Measurements from ENCODE around the gene EXOC6B.

EXOC6B gene

DNA sequence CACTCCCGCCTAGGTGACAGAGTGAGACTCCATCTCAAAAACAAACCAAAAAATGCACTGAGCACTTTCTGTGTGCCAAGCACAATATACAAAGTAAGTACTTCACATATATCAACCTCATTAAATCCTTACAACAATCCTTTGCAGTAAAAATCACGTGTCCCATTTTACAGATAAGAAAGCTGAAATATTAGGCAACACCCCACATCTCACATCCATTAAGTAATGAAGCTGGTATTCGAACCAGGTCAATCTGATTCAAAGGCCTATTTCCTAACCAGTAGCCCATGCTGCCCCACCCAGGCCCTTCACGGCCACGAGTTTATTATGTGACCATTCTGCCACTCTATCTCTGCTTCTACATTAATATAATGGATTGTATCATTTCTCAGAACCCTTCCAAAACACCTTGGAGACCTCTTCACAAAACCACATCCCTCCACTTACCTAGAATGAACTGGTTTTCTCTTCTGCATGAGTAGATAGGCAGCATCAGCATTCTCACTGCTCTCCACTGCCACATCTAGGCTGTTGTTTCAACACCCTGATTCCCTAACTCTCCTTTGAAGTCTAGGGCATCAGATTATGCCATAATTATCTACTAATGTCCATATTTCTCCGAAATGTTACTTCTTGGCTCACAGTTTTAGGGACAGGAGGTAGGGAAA, 3.1 kb upstream of the EXOC6B start:
- DNase-seq = no peak

DNA sequence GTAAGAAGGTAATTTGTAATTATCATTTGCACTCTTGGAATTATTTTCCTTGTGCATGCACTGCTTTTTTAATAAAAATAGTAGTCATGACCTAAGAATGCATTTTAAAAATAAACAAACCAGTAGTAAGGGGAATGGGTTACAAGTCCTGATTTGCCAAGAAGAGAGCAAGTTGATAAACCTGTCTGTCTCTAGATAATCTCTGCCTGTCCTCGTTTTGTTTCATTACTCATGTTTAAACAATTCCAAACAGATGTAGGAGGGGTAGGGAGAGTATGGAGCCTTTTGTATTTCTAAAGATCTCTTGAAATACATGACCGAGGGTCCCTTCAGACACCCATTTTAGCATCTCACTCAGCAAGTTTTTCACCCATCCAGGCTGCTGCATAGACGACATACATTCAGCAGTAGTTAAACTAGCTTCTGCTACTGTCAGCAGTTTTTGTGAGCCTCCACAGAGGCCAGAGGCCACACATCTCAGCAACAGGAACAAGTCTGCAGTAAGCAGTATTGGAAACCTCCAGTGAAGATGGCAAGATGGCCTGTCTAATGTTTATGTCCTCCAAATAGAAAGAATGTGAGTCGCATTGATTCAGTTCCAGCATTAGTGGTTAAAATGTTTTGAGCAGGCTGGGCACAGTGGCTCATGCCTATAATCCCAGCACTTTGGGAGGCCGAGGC, 2.3 kb upstream of the EXOC6B start:
- no peak for DNase-seq

DNA sequence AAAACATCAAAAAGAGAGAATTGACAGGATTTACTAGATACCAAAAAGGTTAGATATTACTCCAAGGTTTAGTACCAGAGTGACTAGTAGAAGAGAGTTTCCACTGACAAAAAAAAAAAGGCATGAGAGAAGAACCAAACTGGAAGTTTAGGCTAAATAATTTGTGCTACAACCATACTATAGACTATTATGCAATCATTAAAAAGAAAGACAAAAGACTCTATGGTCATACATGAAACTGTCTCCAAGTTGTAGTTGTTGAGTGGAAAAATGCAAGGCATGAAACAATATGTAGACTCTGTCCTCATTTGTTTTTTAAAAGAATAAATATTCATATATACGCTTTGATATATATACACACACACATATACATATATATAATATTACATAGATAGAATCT, 1.7 kb upstream of the EXOC6B start:
- no peak for DNase-seq

DNA sequence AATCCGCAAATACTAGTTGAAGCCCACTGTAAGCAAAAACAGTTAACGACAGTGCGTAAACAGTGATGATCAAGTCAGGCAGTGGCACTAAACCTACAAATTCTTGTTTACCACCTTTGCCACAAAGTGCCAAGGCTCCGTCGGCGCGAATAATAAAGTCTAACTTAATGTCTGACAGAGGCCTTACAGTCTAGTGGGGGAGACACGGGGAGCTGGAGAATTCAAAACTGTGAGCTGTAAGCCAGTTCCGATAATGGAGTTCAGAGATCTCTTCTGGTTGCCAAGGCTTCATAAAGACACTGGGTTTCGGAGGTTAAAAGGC, 284 bp upstream of the EXOC6B start:
- DNase-seq = no peak

DNA sequence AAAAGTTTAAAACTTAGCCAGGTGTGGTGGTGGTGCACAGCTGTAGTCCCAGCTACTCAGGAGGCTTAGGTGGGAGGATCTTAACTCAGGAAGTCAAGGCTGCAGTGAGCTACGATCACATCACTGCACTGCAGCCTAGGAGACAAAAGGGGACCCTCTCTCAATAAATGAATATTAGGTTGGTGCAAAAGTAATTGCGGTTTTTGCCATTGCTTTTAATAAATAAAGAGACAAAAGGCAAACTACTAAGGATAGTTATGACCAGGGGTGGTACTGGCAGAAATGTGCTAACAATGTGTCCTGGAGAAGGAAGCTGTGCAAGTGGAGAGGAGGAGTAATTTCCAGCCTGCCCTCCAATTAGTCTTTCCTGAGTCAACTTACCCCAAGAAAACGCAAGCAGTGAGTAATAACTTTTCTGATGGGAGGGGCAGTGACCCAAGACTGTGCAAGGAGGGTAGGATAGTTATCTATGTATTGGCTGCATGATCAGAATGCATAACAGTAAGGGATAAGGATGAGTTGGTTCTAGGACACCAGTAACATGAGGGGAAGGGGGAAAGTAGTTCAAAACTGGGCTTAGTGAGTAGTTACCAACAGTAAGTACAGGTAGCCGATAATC, 1.5 kb downstream of the EXOC6B start:
- DNase-seq = no peak

DNA sequence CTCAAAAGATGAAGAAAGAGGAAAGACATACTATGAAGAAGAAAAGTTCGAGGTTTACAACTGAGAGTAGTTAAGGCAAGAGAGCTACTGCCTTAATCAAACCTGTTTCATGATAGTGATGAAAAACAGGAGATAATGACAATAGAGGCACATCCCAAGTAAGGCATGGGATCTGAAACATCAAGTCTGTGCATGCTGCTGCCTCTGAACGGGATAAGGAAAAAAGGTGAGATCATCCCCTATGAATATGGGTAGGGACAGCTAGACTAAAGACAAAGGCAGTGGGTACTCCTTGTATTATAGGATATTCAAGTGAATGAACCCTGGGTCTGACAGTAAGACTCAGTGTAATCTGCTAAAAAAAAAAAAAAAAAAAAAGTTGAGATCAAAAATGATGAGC, 3.0 kb downstream of the EXOC6B start:
- no peak for DNase-seq

DNA sequence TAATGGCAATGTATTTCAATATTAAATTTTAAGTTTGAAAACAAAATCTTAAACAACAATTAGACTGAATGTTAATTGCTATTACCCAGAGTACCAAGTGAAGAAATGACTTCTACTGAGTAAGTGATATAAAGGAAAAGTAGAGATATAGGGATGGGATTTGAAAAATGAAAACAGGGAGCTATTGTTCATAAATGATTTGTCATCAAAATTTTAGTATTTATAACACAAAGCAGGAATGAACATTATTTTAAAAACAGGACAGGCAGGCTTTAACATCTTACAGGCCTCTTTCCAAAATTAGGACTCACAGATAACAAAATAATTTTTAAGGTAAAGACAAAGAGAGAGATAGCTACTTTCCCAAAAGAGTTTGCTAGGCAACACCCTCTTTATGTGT, 3.9 kb downstream of the EXOC6B start:
- DNase-seq = no peak

DNA sequence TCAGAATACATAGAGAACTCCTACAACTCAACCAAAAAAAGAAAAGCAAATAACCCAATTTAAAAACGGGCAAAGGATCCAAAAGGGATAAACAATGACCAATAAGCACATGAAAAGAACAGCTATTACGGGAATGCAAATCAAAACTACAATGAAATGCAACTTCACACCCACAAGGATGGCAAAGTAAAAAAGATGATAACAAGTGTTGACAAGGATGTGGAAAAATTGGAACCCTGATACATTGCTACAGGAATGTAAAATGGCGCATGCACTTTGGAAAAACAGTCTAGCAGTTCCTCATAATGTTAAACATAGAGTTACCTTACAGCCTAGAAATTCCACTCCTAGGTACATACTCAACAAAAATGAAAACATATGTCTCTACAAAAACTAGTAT, 4.7 kb downstream of the EXOC6B start:
- no peak for DNase-seq

DNA sequence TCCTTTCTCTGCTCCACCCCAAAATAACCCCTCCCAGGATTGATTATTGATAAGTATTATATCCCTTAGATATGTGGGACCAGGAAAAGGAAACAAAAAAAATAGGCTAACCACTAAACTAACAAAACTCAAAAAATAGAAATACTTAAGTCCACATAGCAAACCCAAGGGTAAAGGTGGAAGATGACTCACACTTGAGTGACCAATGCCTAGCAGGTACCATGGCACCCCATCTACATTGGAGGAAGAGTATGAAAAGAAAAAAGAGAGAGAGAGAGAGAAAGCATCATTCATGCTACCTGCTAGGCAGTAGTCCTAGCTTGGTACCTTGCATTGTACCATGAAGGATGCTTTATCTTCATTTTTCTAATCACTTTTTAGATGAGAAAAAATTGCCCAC, 6.3 kb downstream of the EXOC6B start:
- DNase-seq = no peak

DNA sequence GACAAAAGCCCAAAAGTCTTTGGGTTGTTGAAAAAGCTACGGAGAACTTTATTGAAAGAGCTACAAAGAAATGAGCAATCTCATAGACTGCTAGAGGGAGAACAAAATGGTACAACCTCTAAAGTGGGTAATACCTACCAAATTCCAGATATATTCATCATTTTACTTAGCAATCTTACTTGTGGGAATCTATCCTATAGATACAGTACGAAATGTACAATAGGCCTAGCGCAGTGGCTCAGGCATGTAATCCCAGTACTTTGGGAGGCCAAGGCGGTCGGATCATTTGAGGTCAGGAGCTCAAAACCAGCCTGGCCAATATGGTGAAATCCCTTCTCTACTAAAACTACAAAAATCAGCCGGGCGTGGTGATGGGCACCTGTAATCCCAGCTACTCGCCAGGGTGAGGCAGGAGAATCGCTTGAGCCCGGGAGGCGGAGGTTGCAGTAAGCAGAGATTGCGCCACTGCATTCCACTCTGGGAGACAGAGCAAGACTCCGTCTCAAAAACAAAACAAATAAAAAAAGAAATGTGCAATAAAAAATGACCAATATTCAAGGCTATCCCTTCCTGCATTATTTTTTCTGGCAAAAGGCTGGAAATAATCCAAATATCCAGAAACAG, 10.1 kb downstream of the EXOC6B start:
- no peak for DNase-seq

DNA sequence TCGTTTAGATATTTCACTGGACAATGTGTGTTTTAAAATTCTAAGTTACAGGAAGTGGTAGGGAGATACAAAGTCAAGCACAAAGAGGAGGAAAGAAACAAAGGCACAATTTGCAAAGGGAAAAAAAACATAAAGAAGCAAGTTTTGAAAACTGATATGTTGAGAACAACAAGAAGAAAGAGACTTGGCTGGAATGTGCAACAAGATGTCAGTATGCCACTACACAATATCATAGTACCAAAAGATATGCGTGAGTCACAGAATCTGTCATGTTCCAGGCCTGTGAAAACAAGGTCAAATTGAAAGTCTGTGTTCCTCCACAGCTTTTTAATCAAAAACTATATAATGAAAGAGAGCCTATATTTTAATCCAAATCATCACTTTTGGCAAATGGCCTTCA, 12.0 kb downstream of the EXOC6B start:
- no peak for DNase-seq

DNA sequence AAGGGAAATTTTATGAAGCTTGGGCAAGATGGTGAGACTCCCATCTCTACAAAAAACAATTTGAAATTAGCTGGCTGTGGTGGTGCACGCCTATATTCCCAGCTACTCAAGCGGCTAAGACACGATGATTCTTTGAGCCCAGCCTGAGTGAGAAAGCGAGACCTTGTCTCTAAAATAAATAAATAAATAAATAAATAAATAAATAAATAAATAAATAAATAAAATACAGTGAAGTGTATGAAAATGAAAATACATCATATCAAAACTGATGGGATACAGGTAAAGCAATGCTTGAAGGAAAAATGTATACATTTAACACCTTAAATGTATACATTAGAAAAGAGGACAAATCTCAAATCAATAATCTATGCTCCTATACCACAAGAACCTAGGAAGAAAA, 15.7 kb downstream of the EXOC6B start:
- DNase-seq = no peak

DNA sequence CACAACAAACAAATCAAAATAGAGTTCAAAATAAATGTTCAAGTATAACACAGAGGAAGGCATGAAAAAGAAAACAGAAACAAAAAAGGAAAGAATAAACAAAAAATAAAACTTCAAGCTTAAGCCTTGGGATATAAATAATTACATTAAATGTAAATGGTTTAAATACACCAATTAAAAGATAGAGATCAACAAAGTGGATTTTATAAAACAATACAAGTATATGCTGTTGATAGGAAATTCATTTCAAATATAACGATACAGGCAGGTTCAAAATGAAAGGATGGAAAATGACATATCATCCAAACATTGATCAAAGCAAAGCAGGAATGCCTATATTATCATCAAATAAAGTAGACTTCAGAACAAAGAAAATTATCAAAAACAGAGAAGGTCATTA, 16.7 kb downstream of the EXOC6B start:
- DNase-seq = no peak

DNA sequence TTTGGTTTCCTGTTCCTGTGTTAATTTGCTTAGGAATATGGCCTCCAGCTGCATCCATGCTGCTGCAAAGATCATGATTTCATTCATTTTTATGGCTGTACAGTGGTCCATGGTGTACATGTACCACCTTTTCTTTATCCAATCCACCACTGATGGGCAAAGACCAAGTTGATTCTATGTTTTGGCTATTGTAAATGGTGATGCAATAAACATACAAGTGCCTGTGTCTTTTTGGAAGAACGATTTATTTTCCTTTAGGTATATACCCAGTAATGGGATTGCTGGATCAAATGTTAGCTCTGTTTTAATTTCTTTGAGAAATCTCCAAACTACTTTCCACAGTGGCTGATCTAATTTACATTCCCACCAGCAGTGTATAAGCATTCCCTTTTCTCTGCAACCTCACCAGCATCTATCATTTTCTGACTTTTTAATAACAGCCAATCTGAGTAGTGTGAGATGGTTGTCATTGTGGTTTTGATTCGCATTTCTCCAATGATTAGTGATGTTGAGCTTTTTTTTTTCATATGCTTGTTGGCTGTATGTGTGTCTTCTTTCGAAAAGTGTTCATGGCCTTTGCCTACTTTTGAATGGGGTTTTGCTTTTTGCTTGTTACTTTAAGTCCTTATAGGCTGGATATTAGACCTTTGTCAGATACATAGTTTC, 19.4 kb downstream of the EXOC6B start:
- DNase-seq = no peak

DNA sequence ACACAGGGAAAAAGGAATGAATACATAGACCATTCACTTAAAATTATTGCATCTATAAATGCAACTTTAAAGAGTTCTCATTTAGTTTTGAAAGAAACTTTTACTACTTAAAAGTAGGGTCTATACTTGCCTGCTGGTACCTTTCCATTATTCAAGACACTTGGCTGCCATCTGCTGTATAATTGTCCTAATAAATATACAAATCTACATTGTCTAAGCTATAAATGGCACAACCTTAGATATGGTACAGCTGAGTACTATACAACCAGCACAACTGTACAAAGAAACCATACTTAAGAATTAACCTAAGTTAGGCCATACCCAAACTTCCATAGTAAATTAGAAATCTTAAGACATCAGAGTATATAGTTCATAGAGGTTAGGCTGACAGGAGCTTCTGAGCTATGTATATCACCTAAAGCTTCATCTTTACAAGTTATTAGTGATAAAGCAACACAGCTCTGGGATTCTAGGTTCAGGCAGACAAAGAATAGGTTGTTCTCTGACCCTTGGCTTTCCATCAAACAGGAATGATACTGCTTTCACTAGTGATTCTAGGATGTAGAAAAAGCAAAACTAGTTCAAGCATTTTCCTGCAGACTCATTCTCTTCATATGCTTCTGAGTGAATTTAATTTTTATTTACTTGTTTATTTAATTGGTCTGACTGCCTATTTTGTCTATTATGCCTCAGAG, 22.1 kb downstream of the EXOC6B start:
- no peak for DNase-seq

DNA sequence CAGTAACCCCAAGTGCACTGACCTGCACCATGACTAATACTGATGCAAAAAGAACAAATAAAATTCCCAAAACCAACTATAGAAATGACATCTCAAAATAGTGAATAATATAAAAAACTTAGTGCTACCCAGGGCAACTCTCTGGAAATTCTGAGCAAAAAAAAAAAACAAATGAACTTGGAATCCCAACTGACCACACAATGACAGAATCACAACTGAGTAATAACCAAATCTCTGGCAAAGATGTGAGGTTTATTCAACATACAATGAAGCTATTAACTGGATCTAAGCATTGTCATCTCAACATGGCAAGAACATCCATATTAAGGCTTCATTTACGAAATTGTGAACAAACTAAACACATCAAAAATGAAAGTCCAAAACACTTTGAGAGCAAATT, 22.7 kb downstream of the EXOC6B start:
- no peak for DNase-seq

DNA sequence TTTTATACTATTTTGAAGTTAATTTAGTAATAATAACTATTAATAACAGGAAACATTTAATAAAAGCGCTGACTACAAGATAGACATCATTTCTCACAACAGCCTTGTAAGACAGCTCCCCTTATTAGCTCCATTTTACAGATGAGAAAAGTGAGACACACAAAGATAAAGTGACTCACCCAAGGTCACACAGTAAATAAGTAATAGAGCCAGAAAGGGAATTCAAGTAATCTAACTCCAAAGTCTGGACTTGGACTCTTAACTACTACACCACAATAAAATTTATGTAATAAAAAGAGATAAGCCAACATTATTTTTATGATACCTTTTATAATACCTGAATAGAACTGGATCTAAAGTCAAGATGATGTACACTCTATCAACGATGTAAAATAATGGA, 25.3 kb downstream of the EXOC6B start:
- no peak for DNase-seq

DNA sequence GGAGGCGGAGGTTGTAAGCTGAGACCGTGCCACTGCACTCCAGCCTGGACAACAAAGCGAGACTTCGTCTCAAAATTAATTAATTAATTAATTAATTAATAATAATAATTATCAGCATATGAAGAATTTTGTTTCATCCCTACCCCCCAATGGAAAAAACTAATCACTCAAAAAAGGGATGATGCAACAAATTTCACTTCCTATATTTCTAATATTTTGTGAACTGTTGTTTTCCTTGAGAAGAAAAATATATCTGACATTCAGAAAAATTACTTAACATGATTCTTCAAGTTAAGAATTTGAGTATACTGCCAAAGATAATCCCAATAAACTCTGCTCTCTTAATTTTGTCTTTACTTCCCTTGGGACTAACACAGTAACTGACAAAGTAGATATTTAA, 28.1 kb downstream of the EXOC6B start:
- DNase-seq = no peak

DNA sequence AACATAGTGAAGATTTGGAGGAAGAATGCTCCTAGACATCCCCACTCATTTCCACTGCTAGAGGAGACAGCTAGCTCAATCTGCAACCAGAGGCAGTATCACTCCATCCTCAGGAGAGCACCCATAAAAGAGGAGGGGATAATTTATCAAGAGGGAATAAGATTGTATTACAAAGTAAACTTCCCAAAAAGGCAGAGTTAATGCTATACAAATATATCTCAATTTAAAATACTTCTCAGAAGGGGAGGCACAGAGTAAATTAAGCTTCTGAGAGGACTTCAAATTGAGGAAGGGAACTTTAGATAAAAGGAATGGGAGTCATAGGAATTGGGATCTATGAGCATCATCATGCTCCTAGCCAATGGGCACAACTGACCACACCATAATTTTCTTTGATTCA, 29.1 kb downstream of the EXOC6B start:
- DNase-seq = no peak

DNA sequence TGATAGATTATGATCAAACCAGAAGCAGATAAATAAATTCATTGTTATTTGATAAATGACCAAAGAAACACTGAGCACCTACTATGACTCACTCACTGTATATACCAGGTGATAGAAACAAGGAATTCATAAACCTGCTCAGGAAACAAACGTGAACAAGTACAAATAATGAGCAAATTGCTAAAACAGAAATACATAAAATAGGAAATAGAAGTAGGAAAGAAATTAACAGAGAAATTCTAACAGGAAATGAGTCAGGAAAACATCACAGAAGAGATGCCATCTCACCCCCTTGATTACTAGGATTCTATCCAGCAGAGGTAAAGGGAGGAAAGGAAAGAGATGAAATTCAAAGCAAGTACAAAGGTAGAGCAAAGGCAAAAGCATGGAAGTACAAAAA, 31.3 kb downstream of the EXOC6B start:
- DNase-seq = no peak

DNA sequence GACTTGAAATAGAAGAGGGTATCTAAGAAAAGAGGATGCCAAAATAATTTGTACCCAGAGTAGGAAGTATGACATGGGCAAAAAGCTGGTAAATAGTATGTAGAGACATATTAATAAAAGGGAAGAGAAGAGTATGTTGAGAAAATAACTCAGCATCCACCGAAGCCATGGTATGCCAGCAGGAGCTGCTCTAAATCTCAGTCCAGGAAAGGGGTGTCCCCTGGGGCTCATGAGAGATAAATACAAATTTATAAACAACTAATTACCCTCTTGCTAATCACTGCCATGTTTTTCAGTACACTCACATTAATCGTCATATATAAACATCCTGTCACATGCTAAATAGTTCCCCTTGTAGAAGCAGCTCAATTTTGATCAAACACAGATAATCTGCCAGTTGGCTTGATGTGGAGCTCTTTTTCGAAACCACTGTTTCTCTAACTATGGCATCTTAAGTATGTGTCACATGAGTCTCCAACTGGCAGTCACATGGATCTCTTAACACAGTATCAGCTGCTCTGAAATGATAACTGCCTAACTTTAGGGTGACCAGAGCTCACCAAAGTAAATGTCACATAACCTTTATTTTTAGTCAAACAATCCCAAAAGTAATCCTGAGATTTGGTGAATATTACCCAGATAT, 31.9 kb downstream of the EXOC6B start:
- DNase-seq = no peak

DNA sequence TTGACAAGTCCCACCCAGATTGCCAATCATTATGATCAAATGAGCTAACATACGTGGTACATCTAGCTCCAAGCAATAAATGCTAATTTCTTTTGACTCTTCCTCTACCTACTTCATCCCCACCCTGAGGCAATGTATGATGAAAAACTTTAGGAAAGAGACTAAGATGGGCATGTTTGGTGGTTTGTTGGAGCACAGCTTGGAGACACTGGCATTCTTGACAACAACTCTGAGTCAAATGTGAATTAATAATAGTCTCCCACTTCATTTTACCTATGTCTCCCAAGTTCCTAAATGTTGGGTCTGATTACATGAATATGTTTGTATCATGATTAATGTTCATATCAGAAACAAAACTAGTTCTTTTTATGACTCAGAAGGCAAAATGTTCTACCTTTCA, 36.6 kb downstream of the EXOC6B start:
- no peak for DNase-seq

DNA sequence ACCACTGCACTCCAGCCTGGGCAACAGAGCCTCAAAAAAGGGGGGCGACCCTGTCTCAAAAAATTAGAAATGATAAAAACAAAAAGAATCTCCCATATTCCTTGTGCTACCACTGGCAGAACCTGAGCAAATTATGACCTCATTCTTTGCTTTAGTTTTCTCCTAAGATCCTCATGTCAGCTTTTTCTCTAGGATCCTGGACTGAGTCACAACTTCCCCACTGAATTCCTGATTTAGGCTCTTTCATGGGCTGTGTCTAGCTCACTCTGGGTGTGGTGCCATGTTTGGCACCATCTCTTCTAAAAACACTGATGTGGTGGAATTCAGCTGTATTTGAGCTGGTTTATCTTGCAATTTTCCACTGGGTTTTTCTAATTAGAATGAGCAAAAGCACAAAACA, 37.1 kb downstream of the EXOC6B start:
- no peak for DNase-seq

Measured in activated CD4-positive, alpha-beta T cell treated with anti-CD3 and anti-CD28 coated beads, Interleukin-2, amount 50 U/mL, for 4 hours (primary cell).